Neural cell (in vitro differentiated cells): ENCODE results near the gene RFC4. TPM values are rescaled to one million over a fixed set of nuclear protein-coding genes. Genes with fewer than 3 reads are reported as not detected.

Experiments used
- H2AFZ ChIP-seq: fragments of 200-600, 300-800 bp; sonication (generic), shearing (Covaris generic); 2 replicates; pipeline ENCODE4 v1.6.0; 2014; ENCODE audit warnings: low read depth, mild to moderate bottlenecking, antibody characterized with exemption, low read length, moderate library complexity
- H3F3A ChIP-seq: fragments of 200-600 bp; shearing (Covaris generic); 2 replicates; pipeline ENCODE4 v1.6.1; 2016; ENCODE audit warnings: mild to moderate bottlenecking, moderate library complexity, mixed read lengths, antibody characterized with exemption, low read length; ENCODE audit not compliant: insufficient read depth, poor library complexity, severe bottlenecking
- H3K27ac ChIP-seq: fragments of 200-600, 300-800 bp; sonication (generic), shearing (Covaris generic); 2 replicates; pipeline ENCODE4 v1.5.1; 2014; ENCODE audit warnings: mild to moderate bottlenecking, low read length, moderate library complexity
- H3K27me3 ChIP-seq: fragments of 300-800, 200-600 bp; sonication (generic), shearing (Covaris generic); 2 replicates; pipeline ENCODE4 v1.6.0; 2014; ENCODE audit warnings: mild to moderate bottlenecking, low read depth, low read length, moderate library complexity; ENCODE audit not compliant: insufficient read depth
- H3K36me3 ChIP-seq: fragments of 300-800, 200-600 bp; sonication (generic), shearing (Covaris generic); 2 replicates; pipeline ENCODE4 v1.5.1; 2014; ENCODE audit warnings: mild to moderate bottlenecking, antibody characterized with exemption, low read length, moderate library complexity; ENCODE audit not compliant: insufficient read depth
- H3K4me2 ChIP-seq: fragments of 300-800, 200-600 bp; sonication (generic), shearing (Covaris generic); 2 replicates; pipeline ENCODE4 v1.6.0; 2014; ENCODE audit warnings: mild to moderate bottlenecking, low read length
- H3K4me3 ChIP-seq: fragments of 300-800, 200-600 bp; sonication (generic), shearing (Covaris generic); 2 replicates; pipeline ENCODE4 v1.5.1; 2014; ENCODE audit warnings: mild to moderate bottlenecking, low read length, moderate library complexity
- H3K79me2 ChIP-seq: fragments of 200-600 bp; shearing (Covaris generic); replicated peaks from 2 replicates; pipeline ENCODE4 v1.6.0; 2014; ENCODE audit warnings: mild to moderate bottlenecking, low read length, moderate library complexity; ENCODE audit not compliant: insufficient read depth
- H3K9ac ChIP-seq: fragments of 300-800, 200-600 bp; sonication (generic), shearing (Covaris generic); 2 replicates; pipeline ENCODE4 v1.6.1; 2016; ENCODE audit warnings: mild to moderate bottlenecking, low read length, mixed read lengths
- H3K9me2 ChIP-seq: fragments of 200-600 bp; shearing (Covaris generic); 2 replicates; pipeline ENCODE4 v1.6.1; 2016; ENCODE audit warnings: mild to moderate bottlenecking, low read length, mixed read lengths; ENCODE audit not compliant: insufficient read depth
- H3K9me3 ChIP-seq: fragments of 200-600, 300-800 bp; sonication (generic), shearing (Covaris generic); 2 replicates; pipeline ENCODE4 v1.6.1; 2016; ENCODE audit warnings: mild to moderate bottlenecking, mixed run types, low read length, moderate library complexity, mixed read lengths
- H4K20me1 ChIP-seq: fragments of 200-600 bp; shearing (Covaris generic); 2 replicates; pipeline ENCODE4 v1.6.1; 2016; ENCODE audit warnings: mild to moderate bottlenecking, mixed run types; ENCODE audit not compliant: insufficient read depth
- EP300 ChIP-seq: fragments of 450-650 bp; conservative IDR thresholded peaks from 2 replicates; pipeline ENCODE4 v1.6.1; 2014; ENCODE audit warnings: antibody characterized with exemption, mild to moderate bottlenecking, moderate library complexity; ENCODE audit not compliant: poor library complexity, severe bottlenecking
- EZH2 ChIP-seq: fragments of 200-600, 300-800 bp; shearing (Covaris generic), sonication (generic); IDR thresholded peaks from 2 replicates; pipeline ENCODE4 v1.6.1; 2014; ENCODE audit warnings: antibody characterized with exemption, low read length, borderline replicate concordance, mild to moderate bottlenecking; ENCODE audit not compliant: insufficient read depth, poor library complexity, severe bottlenecking
- MXI1 ChIP-seq: fragments of 450-650 bp; conservative IDR thresholded peaks from 2 replicates; pipeline ENCODE4 v1.6.1; 2014; ENCODE audit warnings: antibody characterized with exemption, mild to moderate bottlenecking; ENCODE audit not compliant: poor library complexity, severe bottlenecking
- POLR2AphosphoS5 ChIP-seq: IDR thresholded peaks from 2 replicates; pipeline ENCODE4 v1.6.1; 2012
- RAD21 ChIP-seq: fragments of 450-650 bp; conservative IDR thresholded peaks from 2 replicates; pipeline ENCODE4 v1.6.1; 2014; ENCODE audit warnings: antibody characterized with exemption, mild to moderate bottlenecking, moderate library complexity
- SMC3 ChIP-seq: fragments of 450-650 bp; conservative IDR thresholded peaks from 2 replicates; pipeline ENCODE4 v1.6.1; 2014; ENCODE audit warnings: antibody characterized with exemption, mild to moderate bottlenecking, moderate library complexity; ENCODE audit not compliant: poor library complexity
- TAF1 ChIP-seq: IDR thresholded peaks from 2 replicates; pipeline ENCODE4 v1.6.1; 2012; ENCODE audit warnings: low read depth
- polyA plus RNA-seq: library from polyadenylated mRNA; depleted of rRNA; stranded (reverse); fragments of >200 nt; gene quantifications from 2 replicates; pipeline ENCODE4 v1.2.3, GENCODE V29; 2014
- TF ChIP-seq, protein P1 (sequence below): fragments of 450-650 bp; IDR thresholded peaks from 2 replicates; pipeline ENCODE4 v1.5.1; 2014; ENCODE audit warnings: antibody characterized with exemption, mild to moderate bottlenecking, moderate library complexity; ENCODE audit not compliant: poor library complexity, severe bottlenecking
- TF ChIP-seq, protein P2 (sequence below): IDR thresholded peaks from 2 replicates; pipeline ENCODE4 v1.6.1; 2012; ENCODE audit warnings: borderline replicate concordance

The RFC4 gene
- polyA plus RNA-seq, 1 donor from 2014 or later: 85.2 TPM

DNA sequence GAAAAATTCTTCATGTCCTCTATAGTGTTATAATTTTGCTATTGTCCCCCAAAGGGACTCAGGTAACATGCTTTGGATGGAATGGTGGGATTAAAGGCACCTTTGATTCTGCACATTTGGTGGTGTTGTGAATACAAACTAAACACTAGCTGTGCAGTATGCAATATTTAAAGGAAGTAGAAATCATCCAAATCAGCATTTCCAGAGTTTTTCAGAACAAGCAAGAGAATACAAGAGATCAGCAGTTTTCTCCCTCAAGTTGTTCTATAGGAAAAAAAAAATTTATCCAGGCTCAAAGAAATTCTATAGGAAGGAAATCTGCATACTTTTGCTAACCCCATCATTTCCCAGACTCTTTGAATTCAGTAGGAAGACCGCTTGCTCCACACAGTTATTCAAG is 26.0 kb upstream of the RFC4 start:
- Histone ChIP-seq H3K36me3 (no peaks in the 10 kb centered on the region), H3K4me3 (no peak overlapping the region), H3K9me2 (no peaks in the 10 kb centered on the region), H3K9me3 (no peaks in the 10 kb centered on the region), H3F3A (no peaks in the 10 kb centered on the region), H3K4me2 (no peak overlapping the region), H3K79me2 (no peaks in the 10 kb centered on the region), H2AFZ (no peak overlapping the region), H3K9ac (no peak overlapping the region), H3K27me3 (peaks cover 38% of the 10 kb centered on the region), H4K20me1 (no peaks in the 10 kb centered on the region), H3K27ac (no peak overlapping the region)
- TF ChIP-seq, protein P1, sequence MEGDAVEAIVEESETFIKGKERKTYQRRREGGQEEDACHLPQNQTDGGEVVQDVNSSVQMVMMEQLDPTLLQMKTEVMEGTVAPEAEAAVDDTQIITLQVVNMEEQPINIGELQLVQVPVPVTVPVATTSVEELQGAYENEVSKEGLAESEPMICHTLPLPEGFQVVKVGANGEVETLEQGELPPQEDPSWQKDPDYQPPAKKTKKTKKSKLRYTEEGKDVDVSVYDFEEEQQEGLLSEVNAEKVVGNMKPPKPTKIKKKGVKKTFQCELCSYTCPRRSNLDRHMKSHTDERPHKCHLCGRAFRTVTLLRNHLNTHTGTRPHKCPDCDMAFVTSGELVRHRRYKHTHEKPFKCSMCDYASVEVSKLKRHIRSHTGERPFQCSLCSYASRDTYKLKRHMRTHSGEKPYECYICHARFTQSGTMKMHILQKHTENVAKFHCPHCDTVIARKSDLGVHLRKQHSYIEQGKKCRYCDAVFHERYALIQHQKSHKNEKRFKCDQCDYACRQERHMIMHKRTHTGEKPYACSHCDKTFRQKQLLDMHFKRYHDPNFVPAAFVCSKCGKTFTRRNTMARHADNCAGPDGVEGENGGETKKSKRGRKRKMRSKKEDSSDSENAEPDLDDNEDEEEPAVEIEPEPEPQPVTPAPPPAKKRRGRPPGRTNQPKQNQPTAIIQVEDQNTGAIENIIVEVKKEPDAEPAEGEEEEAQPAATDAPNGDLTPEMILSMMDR: no peak
- TF ChIP-seq RAD21 (no peak), EP300 (no peak), TAF1 (no peak), POLR2AphosphoS5 (no peak), EZH2 (no peak), SMC3 (no peak), MXI1 (no peak)
- TF ChIP-seq, protein P2, sequence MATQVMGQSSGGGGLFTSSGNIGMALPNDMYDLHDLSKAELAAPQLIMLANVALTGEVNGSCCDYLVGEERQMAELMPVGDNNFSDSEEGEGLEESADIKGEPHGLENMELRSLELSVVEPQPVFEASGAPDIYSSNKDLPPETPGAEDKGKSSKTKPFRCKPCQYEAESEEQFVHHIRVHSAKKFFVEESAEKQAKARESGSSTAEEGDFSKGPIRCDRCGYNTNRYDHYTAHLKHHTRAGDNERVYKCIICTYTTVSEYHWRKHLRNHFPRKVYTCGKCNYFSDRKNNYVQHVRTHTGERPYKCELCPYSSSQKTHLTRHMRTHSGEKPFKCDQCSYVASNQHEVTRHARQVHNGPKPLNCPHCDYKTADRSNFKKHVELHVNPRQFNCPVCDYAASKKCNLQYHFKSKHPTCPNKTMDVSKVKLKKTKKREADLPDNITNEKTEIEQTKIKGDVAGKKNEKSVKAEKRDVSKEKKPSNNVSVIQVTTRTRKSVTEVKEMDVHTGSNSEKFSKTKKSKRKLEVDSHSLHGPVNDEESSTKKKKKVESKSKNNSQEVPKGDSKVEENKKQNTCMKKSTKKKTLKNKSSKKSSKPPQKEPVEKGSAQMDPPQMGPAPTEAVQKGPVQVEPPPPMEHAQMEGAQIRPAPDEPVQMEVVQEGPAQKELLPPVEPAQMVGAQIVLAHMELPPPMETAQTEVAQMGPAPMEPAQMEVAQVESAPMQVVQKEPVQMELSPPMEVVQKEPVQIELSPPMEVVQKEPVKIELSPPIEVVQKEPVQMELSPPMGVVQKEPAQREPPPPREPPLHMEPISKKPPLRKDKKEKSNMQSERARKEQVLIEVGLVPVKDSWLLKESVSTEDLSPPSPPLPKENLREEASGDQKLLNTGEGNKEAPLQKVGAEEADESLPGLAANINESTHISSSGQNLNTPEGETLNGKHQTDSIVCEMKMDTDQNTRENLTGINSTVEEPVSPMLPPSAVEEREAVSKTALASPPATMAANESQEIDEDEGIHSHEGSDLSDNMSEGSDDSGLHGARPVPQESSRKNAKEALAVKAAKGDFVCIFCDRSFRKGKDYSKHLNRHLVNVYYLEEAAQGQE: no peak

DNA sequence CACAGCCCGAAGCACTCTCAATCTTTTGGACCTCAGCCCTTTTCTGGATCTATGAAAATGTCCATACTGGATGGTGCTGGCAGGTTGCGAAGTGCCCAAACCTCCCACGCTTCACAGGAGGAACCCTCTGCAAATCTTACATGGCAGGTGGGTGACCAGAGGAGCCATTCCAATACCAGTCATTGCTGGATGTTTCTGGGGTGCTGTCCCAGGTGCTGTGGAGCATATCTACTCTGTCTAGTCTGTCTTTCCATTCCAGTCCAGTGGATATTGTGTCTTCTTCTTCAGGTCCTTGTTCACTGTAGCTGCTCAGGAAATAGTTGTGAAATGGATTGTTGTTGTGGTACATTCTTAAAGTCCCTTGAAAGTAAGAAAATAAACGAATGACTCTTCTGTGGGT is 25.5 kb upstream of the RFC4 start:
- peaks cover 38% of the 10 kb centered on the region for H3K27me3 ChIP-seq
- TF ChIP-seq, protein P2: no peak
- TF ChIP-seq POLR2AphosphoS5 (no peak), EP300 (no peak), EZH2 (no peak), RAD21 (no peak), SMC3 (no peak), MXI1 (no peak), TAF1 (no peak)
- TF ChIP-seq, protein P1: no peak

More for the DNA sequence above, 25.5 kb upstream of the RFC4 start:
- Histone ChIP-seq H3K9me3 (no peaks in the 10 kb centered on the region), H3K27ac (no peak overlapping the region), H3K9ac (no peak overlapping the region), H3K79me2 (no peaks in the 10 kb centered on the region), H3K36me3 (no peaks in the 10 kb centered on the region), H2AFZ (no peak overlapping the region), H3K4me3 (no peak overlapping the region), H4K20me1 (no peaks in the 10 kb centered on the region), H3F3A (no peaks in the 10 kb centered on the region), H3K4me2 (no peak overlapping the region), H3K9me2 (no peaks in the 10 kb centered on the region)
